IMR-90 (cell line): ENCODE data around the gene PPIP5K2. TPM values are rescaled to one million over a fixed set of nuclear protein-coding genes. Genes with fewer than 3 reads are reported as not detected.

ENCODE experiments used
- ATAC-seq: fragments of 200-7000 bp; cut with Tn5 transposase; 2 replicates; pipeline ENCODE4 v1.9.1; 2020; ENCODE audit warnings: low read depth, mild to moderate bottlenecking, moderate library complexity
- BruUV-seq: library from RNA; stranded (reverse); fragments of 400-500 nt; replicated peaks from 2 replicates; lab custom pipeline; 2021; lab: Mats Ljungman, UMichigan
- CTCF ChIA-PET: fragments of 300-600 bp; formaldehyde crosslinking; extraction: SDS; loops from one replicate; lab custom pipeline; 2021; ENCODE audit warnings: antibody characterized with exemption; lab: Yijun Ruan, JAX
- POLR2A ChIA-PET: fragments of 300-600 bp; sonication (Branson Sonifier 250); formaldehyde crosslinking; loops from one replicate; lab custom pipeline; 2022; ENCODE audit warnings: antibody characterized with exemption; ENCODE audit not compliant: unreplicated experiment; lab: Charles Lee
- DNase-seq: peaks from one replicate; pipeline ENCODE4 v3.0.0; 2013
- H2AFZ ChIP-seq: replicated peaks from 2 replicates; pipeline ENCODE3; 2013; ENCODE audit warnings: low read length, mild to moderate bottlenecking; ENCODE audit not compliant: poor library complexity
- H2AK5ac ChIP-seq: 2 replicates; pipeline ENCODE4 v1.6.1; 2013; ENCODE audit warnings: low read depth, low read length, inconsistent platforms
- H2AK9ac ChIP-seq: replicated peaks from 2 replicates; pipeline ENCODE3; 2013; ENCODE audit warnings: mild to moderate bottlenecking, low read depth, low read length, moderate library complexity; ENCODE audit not compliant: poor library complexity
- H2BK120ac ChIP-seq: 2 replicates; pipeline ENCODE4 v1.6.1; 2013; ENCODE audit warnings: low read depth, low read length, inconsistent platforms
- H2BK15ac ChIP-seq: 3 replicates; pipeline ENCODE4 v1.6.1; 2013; ENCODE audit warnings: low read depth, low read length, inconsistent platforms
- H2BK20ac ChIP-seq: 2 replicates; pipeline ENCODE4 v1.6.1; 2013; ENCODE audit warnings: low read depth, mild to moderate bottlenecking, inconsistent platforms, low read length, moderate library complexity
- H2BK5ac ChIP-seq: 2 replicates; pipeline ENCODE4 v1.6.1; 2013; ENCODE audit warnings: mild to moderate bottlenecking, low read depth, low read length, inconsistent platforms; ENCODE audit not compliant: poor library complexity, severe bottlenecking
- H3K14ac ChIP-seq: replicated peaks from 2 replicates; pipeline ENCODE4 v1.6.1; 2013; ENCODE audit warnings: low read depth, low read length, inconsistent platforms
- H3K18ac ChIP-seq: 2 replicates; pipeline ENCODE4 v1.6.1; 2013; ENCODE audit warnings: low read depth, low read length, control low read depth
- H3K23ac ChIP-seq: 2 replicates; pipeline ENCODE4 v1.6.1; 2013; ENCODE audit warnings: low read depth, low read length, inconsistent platforms
- H3K27ac ChIP-seq: 2 replicates; pipeline ENCODE4 v1.5.1; 2013; ENCODE audit warnings: mild to moderate bottlenecking, control low read depth, low read length; ENCODE audit not compliant: insufficient read depth
- H3K27me3 ChIP-seq: 2 replicates; pipeline ENCODE4 v1.6.1; 2013; ENCODE audit warnings: low read length; ENCODE audit not compliant: control insufficient read depth, insufficient read depth
- H3K36me3 ChIP-seq: 2 replicates; pipeline ENCODE4 v1.6.1; 2013; ENCODE audit warnings: low read length, mixed read lengths; ENCODE audit not compliant: control insufficient read depth, insufficient read depth
- H3K4ac ChIP-seq: 2 replicates; pipeline ENCODE4 v1.6.1; 2013; ENCODE audit warnings: low read depth, low read length, inconsistent platforms
- H3K4me1 ChIP-seq: 2 replicates; pipeline ENCODE4 v1.6.1; 2013; ENCODE audit warnings: low read length, mixed read lengths; ENCODE audit not compliant: control insufficient read depth, insufficient read depth
- H3K4me2 ChIP-seq: 2 replicates; pipeline ENCODE4 v1.6.1; 2013; ENCODE audit warnings: low read depth, mild to moderate bottlenecking, control low read depth, low read length, moderate library complexity
- H3K4me3 ChIP-seq: 2 replicates; pipeline ENCODE4 v1.5.1; 2013; ENCODE audit warnings: low read depth, mild to moderate bottlenecking, control low read depth, low read length, moderate library complexity; ENCODE audit not compliant: insufficient read depth
- H3K56ac ChIP-seq: 2 replicates; pipeline ENCODE4 v1.6.1; 2013; ENCODE audit warnings: low read length, inconsistent platforms; ENCODE audit not compliant: insufficient read depth; ENCODE audit errors: extremely low read depth
- H3K79me1 ChIP-seq, 2 experiments: 2 replicates each; pipeline ENCODE4 v1.6.1; 2013; ENCODE audit warnings: low read length in 2 of 2, inconsistent platforms in 1 of 2, low read depth in 1 of 2
- H3K9ac ChIP-seq: 2 replicates; pipeline ENCODE4 v1.6.1; 2013; ENCODE audit warnings: low read depth, low read length, control low read depth
- H3K9me1 ChIP-seq: 2 replicates; pipeline ENCODE4 v1.6.1; 2013; ENCODE audit warnings: low read length, inconsistent platforms; ENCODE audit not compliant: insufficient read depth
- H3K9me3 ChIP-seq: 2 replicates; pipeline ENCODE4 v1.6.1; 2013; ENCODE audit warnings: low read length; ENCODE audit not compliant: control insufficient read depth, insufficient read depth
- H4K20me1 ChIP-seq: 2 replicates; pipeline ENCODE4 v1.6.1; 2013; ENCODE audit warnings: low read length, inconsistent platforms; ENCODE audit not compliant: insufficient read depth
- H4K5ac ChIP-seq: 2 replicates; pipeline ENCODE4 v1.6.1; 2013; ENCODE audit warnings: mild to moderate bottlenecking, low read depth, low read length, control low read depth
- H4K8ac ChIP-seq, 2 experiments: 2 replicates each; pipeline ENCODE4 v1.6.1; 2013; ENCODE audit warnings: low read depth in 2 of 2, low read length in 2 of 2, control low read depth in 1 of 2, inconsistent platforms in 1 of 2
- H4K91ac ChIP-seq: 2 replicates; pipeline ENCODE4 v1.6.1; 2013; ENCODE audit warnings: low read depth, low read length, inconsistent platforms; ENCODE audit not compliant: insufficient read depth
- CHD1 ChIP-seq: IDR thresholded peaks from 2 replicates; pipeline ENCODE4 v1.6.1; 2012; ENCODE audit warnings: low read depth, low read length, improper control_type of control experiment
- FOS ChIP-seq: fragments of 150-350 bp; IDR thresholded peaks from 2 replicates; pipeline ENCODE4 v1.6.1; 2016; ENCODE audit warnings: low read depth, low read length
- MAFK ChIP-seq: IDR thresholded peaks from 2 replicates; pipeline ENCODE4 v1.6.1; 2012; ENCODE audit warnings: low read depth, low read length, improper control_type of control experiment
- MXI1 ChIP-seq: IDR thresholded peaks from 2 replicates; pipeline ENCODE4 v1.6.1; 2012; ENCODE audit warnings: low read depth, mild to moderate bottlenecking, low read length, moderate library complexity, borderline replicate concordance
- POLR2A ChIP-seq: IDR thresholded peaks from 2 replicates; pipeline ENCODE4 v1.6.1; 2012; ENCODE audit warnings: mild to moderate bottlenecking, low read depth, low read length
- RCOR1 ChIP-seq: IDR thresholded peaks from 2 replicates; pipeline ENCODE4 v1.6.1; 2012; ENCODE audit warnings: mild to moderate bottlenecking, low read length, improper control_type of control experiment; ENCODE audit not compliant: insufficient replicate concordance
- WGBS, 2 experiments: methylation state at CpG; one replicate each; pipeline versions ENCODE4 v1.1.5 to v1.1.7; 2013; ENCODE audit warnings: missing lambda C conversion rate in 2 of 2; ENCODE audit not compliant: insufficient read length in 1 of 2; ENCODE audit errors: extremely low coverage in 2 of 2; 5-methylcytosine and 5-hydroxymethylcytosine counted together
- dilution Hi-C: fragments of 300-500 bp; cut with HindIII; formaldehyde crosslinking; loops from one replicate; pipeline ENCODE4 v1.14.3; 2018; ENCODE audit warnings: low sequenced_read_pairs; ENCODE audit not compliant: unreplicated experiment
- in situ Hi-C: fragments of 300-500 bp; cut with MboI; formaldehyde crosslinking; loops from 3 replicates; pipeline ENCODE4 v1.14.3; 2019; ENCODE audit warnings: low sequenced_read_pairs, inconsistent platforms, mixed read lengths
- intact Hi-C: fragments of 100-400 bp; cut with micrococcal nuclease; formaldehyde crosslinking; loops from 2 replicates; pipeline ENCODE4 v1.10.0; 2022
- polyA plus RNA-seq, 3 experiments: library from polyadenylated mRNA; depleted of rRNA; stranded (reverse); fragments of >200 nt; gene quantifications; 2 replicates each; pipeline ENCODE4 v1.2.3, GENCODE V29; 2012; ENCODE audit warnings: low replicate concordance in 1 of 3
- total RNA-seq: library from RNA; depleted of rRNA; stranded (reverse); fragments of >200 nt; gene quantifications from 2 replicates; pipeline ENCODE4 v1.2.3, GENCODE V29; 2012
- TF ChIP-seq, protein P1 (sequence below): conservative IDR thresholded peaks from 2 replicates; pipeline ENCODE4 v1.5.1; 2012; ENCODE audit warnings: mild to moderate bottlenecking, low read depth, low read length, improper control_type of control experiment
- TF ChIP-seq, protein P2 (sequence below): fragments of 150-350 bp; IDR thresholded peaks from 2 replicates; pipeline ENCODE4 v1.6.1; 2017; ENCODE audit warnings: mild to moderate bottlenecking, antibody characterized with exemption, low read length, low read depth

PPIP5K2 gene
- total and polyA plus RNA-seq, 2 of the 4 experiments (the other 2 are of a cell fraction): 32.4 to 67.6 TPM

DNA sequence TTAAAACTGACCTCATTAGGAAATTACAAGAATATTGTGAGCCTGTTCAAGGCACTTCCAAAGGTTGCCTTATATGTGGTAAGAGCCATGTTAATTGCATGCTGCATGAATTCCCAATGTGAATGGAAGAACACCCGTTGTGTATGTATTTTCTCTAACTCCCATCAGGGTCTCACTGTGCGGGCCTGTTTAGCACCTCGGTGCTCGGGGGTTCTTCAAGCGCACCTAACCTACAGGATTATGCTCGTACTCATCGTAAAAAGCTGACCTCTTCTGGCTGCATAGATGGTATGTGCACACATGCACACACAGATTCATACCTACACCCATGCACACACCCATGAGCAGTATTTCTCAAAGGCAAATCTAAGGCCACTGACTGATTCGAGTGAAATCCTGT, 66.1 kb downstream of the PPIP5K2 start:
- Histone ChIP-seq H2AK9ac (no peak overlapping the region), H3K4ac (no peak overlapping the region), H2BK15ac (no peak overlapping the region), H3K14ac (no peak overlapping the region), H3K56ac (no peak overlapping the region), H3K4me2 (no peak overlapping the region), H3K36me3 (peaks cover 6% of the 10 kb centered on the region), H4K91ac (no peak overlapping the region), H4K5ac (no peak overlapping the region), H2BK120ac (no peak overlapping the region), H3K9me3 (no peaks in the 10 kb centered on the region), H3K18ac (no peak overlapping the region), H3K4me1 (no peaks in the 10 kb centered on the region), H2AK5ac (no peak overlapping the region), H3K79me1 (no peaks in the 10 kb centered on the region), H4K20me1 (no peaks in the 10 kb centered on the region), H2BK20ac (no peak overlapping the region), H3K27ac (no peak overlapping the region), H2BK5ac (no peak overlapping the region), H2AFZ (no peak overlapping the region), H3K9ac (no peak overlapping the region), H3K4me3 (no peak overlapping the region), H3K27me3 (no peaks in the 10 kb centered on the region), H4K8ac (no peak overlapping the region), H3K9me1 (no peaks in the 10 kb centered on the region), H3K23ac (no peak overlapping the region)
- no TSS peak for BruUV-seq
- CTCF ChIA-PET: no interaction called here
- TF ChIP-seq, protein P1, sequence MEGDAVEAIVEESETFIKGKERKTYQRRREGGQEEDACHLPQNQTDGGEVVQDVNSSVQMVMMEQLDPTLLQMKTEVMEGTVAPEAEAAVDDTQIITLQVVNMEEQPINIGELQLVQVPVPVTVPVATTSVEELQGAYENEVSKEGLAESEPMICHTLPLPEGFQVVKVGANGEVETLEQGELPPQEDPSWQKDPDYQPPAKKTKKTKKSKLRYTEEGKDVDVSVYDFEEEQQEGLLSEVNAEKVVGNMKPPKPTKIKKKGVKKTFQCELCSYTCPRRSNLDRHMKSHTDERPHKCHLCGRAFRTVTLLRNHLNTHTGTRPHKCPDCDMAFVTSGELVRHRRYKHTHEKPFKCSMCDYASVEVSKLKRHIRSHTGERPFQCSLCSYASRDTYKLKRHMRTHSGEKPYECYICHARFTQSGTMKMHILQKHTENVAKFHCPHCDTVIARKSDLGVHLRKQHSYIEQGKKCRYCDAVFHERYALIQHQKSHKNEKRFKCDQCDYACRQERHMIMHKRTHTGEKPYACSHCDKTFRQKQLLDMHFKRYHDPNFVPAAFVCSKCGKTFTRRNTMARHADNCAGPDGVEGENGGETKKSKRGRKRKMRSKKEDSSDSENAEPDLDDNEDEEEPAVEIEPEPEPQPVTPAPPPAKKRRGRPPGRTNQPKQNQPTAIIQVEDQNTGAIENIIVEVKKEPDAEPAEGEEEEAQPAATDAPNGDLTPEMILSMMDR: no peak
- TF ChIP-seq MAFK (no peak), POLR2A (no peak), MXI1 (no peak), RCOR1 (no peak), CHD1 (no peak), FOS (no peak)
- TF ChIP-seq, protein P2, sequence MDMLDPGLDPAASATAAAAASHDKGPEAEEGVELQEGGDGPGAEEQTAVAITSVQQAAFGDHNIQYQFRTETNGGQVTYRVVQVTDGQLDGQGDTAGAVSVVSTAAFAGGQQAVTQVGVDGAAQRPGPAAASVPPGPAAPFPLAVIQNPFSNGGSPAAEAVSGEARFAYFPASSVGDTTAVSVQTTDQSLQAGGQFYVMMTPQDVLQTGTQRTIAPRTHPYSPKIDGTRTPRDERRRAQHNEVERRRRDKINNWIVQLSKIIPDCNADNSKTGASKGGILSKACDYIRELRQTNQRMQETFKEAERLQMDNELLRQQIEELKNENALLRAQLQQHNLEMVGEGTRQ: no peak
- intact Hi-C loops (no loop called here), dilution Hi-C loops (no loop called here), in situ Hi-C loops (no loop called here)
- ATAC-seq (no peak), DNase-seq (no peak)
- POLR2A ChIA-PET: no interaction called here
- 100% methylated on average over 6 of the region's 8 CpGs; no CpG with 5 or more reads in 1 of the 2 experiments for WGBS, 2 experiments
